ENCODE measurements around the gene GHR. TPM values are rescaled to one million over a fixed set of nuclear protein-coding genes. Genes with fewer than 3 reads are reported as not detected.

Gene GHR
- total RNA-seq, 4 donors from 2014 or later, result 2.0 to 6.0 (median 3.8) TPM

DNA sequence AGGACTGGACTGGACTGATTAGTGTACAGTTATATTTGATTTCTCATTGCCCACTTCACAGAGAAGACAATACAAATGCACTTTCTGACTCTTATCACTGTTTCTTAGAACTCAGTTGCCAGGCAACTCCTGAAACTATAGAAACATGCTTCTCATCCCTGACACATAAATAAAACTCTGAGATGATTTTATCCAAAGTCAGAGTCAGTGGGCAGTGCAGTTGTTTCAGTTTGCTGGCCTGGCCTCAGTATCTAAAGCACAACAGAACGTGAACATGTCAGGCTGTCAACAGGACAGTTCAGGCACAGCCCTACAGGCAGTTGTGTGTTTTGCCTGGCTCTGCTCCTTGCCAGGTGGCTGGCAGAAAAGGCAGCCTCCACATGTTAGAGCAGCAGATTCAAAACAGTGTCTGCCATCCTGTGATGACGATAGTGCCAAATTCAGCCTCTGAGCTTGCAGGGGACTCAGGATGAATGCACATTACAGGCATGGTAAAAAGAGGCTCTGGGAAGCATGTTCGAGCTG, 268.2 kb downstream of the GHR start:
- intact Hi-C loops (cut with DNase I), result no loop called here
- DNase-seq, result no peak
- Histone ChIP-seq H3K27ac (peak overlapping the region in 1 of 4 donors; percentile 11), H3K36me3 (no peaks in the 10 kb centered on the region), H3K4me1 (peaks cover 0 to 19% (median 0%) of the 10 kb centered on the region in 3 donors), H3K4me3 (no peak overlapping the region), H3K27me3 (no peaks in the 10 kb centered on the region), H3K9me3 (peaks cover 0 to 4% (median 0%) of the 10 kb centered on the region in 3 donors)
- TF ChIP-seq, protein P1, sequence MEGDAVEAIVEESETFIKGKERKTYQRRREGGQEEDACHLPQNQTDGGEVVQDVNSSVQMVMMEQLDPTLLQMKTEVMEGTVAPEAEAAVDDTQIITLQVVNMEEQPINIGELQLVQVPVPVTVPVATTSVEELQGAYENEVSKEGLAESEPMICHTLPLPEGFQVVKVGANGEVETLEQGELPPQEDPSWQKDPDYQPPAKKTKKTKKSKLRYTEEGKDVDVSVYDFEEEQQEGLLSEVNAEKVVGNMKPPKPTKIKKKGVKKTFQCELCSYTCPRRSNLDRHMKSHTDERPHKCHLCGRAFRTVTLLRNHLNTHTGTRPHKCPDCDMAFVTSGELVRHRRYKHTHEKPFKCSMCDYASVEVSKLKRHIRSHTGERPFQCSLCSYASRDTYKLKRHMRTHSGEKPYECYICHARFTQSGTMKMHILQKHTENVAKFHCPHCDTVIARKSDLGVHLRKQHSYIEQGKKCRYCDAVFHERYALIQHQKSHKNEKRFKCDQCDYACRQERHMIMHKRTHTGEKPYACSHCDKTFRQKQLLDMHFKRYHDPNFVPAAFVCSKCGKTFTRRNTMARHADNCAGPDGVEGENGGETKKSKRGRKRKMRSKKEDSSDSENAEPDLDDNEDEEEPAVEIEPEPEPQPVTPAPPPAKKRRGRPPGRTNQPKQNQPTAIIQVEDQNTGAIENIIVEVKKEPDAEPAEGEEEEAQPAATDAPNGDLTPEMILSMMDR (IDR thresholded peaks at IDR 0.05), result no peak
- no peak for TF ChIP-seq POLR2A (IDR thresholded peaks at IDR 0.05)
- WGBS, 2 donors, result 14 to 29% methylated on average over 2 to 3 of the region's 3 CpGs

- TF ChIP-seq, protein P1 (IDR thresholded peaks at IDR 0.05), result no peak
- no peak for TF ChIP-seq POLR2A (IDR thresholded peaks at IDR 0.05)
- 81 to 87% methylated on average over 7 of the region's 7 CpGs for WGBS, 2 donors
Measured at GRCh38 chr5:42701351-42702059, 278.3 kb downstream of the GHR start.

GRCh38 chr5:42703238-42703637, 280.0 kb downstream of the GHR start:
- no peak overlapping the region for H3K4me3 ChIP-seq
- peaks cover 0 to 21% (median 0%) of the 10 kb centered on the region in 3 donors for H3K36me3 ChIP-seq
- no peaks in the 10 kb centered on the region for H3K4me1 ChIP-seq
- no peaks in the 10 kb centered on the region for H3K27me3 ChIP-seq
- no peak overlapping the region for H3K27ac ChIP-seq
- 17 to 40% methylated on average over 1 of the region's 1 CpG for WGBS, 2 donors
- no peak for DNase-seq
- peaks cover 0 to 4% (median 3%) of the 10 kb centered on the region in 3 donors for H3K9me3 ChIP-seq
- TF ChIP-seq POLR2A (IDR thresholded peaks at IDR 0.05), result no peak
- TF ChIP-seq, protein P1 (IDR thresholded peaks at IDR 0.05), result no peak
- intact Hi-C loops (cut with DNase I), result no loop called here

More at GRCh38 chr5:42701351-42702059, 278.3 kb downstream of the GHR start:
- H3K36me3 ChIP-seq, result peaks cover 0 to 21% (median 0%) of the 10 kb centered on the region in 3 donors
- H3K4me1 ChIP-seq, result no peaks in the 10 kb centered on the region
- H3K27ac ChIP-seq, result no peak overlapping the region
- intact Hi-C loops (cut with DNase I), result no loop called here
- H3K4me3 ChIP-seq, result no peak overlapping the region
- H3K27me3 ChIP-seq, result no peaks in the 10 kb centered on the region
- no peak for DNase-seq
- H3K9me3 ChIP-seq, result peaks cover 0 to 4% (median 3%) of the 10 kb centered on the region in 3 donors

DNA sequence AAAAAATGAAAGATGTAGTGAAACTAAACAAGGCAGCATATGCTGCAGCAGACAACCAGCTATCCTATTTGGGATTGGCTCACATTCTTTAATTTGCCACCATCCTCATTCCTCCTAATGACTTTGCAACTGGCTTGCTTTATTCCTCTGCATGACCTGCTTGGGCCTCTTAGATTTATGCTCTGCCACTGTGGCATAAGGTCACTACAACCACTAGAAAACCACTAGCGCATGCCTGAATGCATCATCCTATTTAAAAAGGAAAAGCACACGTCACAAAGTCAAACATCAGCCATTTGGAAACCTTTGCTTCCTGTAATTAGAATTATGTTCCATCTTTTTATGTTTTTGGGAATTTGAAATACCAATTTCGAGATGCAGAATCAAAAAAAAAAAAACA, 292.5 kb downstream of the GHR start:
- Histone ChIP-seq H3K4me3 (no peak overlapping the region), H3K27me3 (no peaks in the 10 kb centered on the region), H3K27ac (no peak overlapping the region), H3K9me3 (no peaks in the 10 kb centered on the region), H3K4me1 (no peaks in the 10 kb centered on the region), H3K36me3 (peaks cover 0 to 9% (median 0%) of the 10 kb centered on the region in 3 donors)
- DNase-seq, result no peak
- intact Hi-C loops (cut with DNase I), result no loop called here
- 72 to 88% methylated on average over 3 of the region's 3 CpGs for WGBS, 2 donors
- TF ChIP-seq, protein P1 (IDR thresholded peaks at IDR 0.05), result no peak
- no peak for TF ChIP-seq POLR2A (IDR thresholded peaks at IDR 0.05)

DNA sequence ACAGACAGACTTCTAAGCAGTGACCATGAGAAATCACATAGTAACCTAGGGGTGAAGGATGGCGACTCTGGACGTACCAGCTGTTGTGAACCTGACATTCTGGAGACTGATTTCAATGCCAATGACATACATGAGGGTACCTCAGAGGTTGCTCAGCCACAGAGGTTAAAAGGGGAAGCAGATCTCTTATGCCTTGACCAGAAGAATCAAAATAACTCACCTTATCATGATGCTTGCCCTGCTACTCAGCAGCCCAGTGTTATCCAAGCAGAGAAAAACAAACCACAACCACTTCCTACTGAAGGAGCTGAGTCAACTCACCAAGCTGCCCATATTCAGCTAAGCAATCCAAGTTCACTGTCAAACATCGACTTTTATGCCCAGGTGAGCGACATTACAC, 295.4 kb downstream of the GHR start:
- intact Hi-C loops (cut with DNase I), result no loop called here
- no peak for TF ChIP-seq POLR2A (IDR thresholded peaks at IDR 0.05)
- TF ChIP-seq, protein P1 (IDR thresholded peaks at IDR 0.05), result no peak
- Histone ChIP-seq H3K27me3 (no peaks in the 10 kb centered on the region), H3K4me1 (no peaks in the 10 kb centered on the region), H3K4me3 (no peak overlapping the region), H3K36me3 (peaks cover 0 to 9% (median 0%) of the 10 kb centered on the region in 3 donors), H3K9me3 (no peaks in the 10 kb centered on the region), H3K27ac (no peak overlapping the region)
- WGBS, 2 donors, result 55 to 84% methylated on average over 4 of the region's 4 CpGs
- DNase-seq, result no peak
